NCI-H1048 (cell line): ENCODE data around the gene GAS2.
"Not testable (repeated sequence)": the region's sequence is repeated elsewhere in the genome, so short reads cannot be mapped to it uniquely, and the experiment has no call there.

ENCODE experiments used
- DNase-seq: peaks from one replicate; lab custom pipeline; 2025; lab: John Stamatoyannopoulos, UW

Gene GAS2

DNA sequence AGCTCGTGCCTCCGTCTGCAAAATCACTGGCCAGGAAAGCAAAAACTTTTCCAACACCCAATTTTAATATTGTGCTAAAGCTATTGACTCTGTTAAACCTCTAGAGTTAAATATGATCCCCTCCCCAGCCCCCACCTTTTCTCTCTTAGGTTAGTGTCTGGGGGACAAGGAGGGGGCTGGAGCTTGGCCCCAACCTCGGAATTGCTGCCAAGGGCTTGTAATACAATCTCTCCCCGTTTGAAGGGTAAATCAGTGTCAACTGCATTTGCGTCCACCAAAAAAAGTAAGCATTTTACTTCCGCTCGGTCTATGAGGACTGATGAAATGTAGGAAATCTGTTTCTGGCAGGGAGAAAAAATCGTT lies at the start of gene GAS2:
Gene GAS2 (plus strand): TSS at position 287 of the 363 bp plus-strand sequence. CDS start 8,259 bp downstream, outside the sequence.
- DNase-seq: no peak

DNA sequence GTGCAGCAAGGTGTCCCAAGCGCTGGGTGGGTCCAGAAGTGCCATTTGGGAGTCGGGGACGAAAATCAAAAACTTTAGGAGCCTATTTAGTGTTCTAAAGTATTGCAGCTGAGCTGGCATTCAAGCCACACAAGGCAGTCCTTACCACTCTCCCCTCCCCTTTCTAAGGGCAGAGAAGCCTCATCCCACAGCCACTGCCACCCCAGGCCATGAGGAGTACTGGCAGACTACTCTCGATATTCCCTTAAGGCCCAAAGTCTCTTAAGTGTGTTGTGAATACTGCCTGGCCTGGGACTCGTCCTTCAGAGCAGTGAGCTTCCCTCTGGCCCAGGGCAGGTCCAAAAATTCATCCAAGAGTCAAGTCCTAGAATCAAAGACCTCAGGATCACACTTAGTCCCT lies 48.5 kb upstream of the GAS2 start:
- DNase-seq: no peak

DNA sequence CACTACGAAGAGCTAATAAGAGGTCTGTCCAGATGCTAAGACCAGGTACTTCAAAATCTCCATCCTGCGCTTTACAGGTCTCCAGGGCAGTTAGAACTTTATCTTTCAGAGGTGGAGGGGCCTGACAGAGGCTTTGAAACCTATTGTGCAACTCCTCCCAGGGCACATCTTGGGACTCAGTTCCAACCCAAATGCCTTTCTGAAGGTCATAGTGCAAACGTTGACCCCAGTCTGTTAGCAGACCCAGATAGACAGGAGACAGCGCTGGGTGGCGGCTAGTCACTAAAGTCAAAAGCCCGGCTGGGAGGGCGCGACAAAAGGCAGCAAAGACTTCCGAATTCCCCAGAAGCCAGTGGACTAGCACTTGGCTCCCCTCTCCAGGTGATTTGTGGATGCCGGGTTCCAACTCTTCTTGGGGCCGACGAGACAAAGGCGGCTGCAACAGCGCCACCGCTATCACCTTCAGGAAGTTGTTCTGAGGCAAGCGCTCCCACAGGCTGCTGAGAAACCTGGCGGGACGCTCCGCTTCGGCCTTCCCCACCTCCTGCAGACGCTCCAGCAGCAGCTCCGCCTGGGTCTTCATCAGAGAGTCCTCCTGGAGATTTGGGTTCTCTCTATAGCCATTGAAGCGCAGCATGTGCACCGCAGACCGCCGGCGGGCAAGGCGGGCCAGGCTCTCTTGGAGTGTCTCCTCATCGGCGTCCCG lies 41.5 kb upstream of the GAS2 start:
- DNase-seq: peak; percentile 28

DNA sequence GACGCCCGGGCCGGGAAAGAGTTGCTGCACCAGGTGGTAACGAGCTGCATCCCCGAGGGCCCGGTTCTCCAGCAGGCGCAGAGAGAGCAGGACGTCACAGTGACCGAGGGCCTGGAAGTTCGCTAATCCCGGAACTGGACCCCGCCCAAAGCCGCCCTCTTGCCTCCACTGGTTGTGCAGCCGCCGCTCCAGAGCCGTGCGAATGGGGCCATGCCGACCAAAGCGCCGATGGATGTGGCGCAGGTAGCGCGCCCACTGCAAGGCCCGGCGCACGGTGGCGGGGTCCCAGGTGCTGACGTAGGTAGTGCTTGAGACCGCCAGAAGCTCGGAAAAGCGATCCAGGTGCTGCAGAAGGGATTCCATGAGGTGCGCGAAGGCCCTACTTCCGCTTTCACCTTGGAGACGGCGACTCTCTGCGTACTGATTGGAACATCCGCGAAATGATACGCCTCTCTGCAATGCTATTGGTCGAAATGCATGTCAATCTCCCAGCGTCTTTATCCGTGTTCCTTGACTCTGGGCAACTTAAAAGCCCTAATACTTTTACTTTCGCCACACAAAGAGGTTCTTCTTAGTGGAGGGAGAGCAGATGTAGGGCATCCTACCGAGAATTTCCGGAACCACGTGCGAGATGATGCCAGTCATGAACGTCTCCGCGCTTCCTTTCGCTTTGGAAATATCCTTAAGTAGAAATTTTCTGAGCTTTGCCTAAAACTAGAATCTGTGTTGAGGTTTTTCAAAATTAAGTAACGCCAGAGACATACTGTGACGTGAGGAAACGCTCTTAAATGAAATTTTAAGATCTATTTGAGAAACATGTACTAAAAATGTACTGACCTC lies 40.7 kb upstream of the GAS2 start, which contains the start of gene FANCF:
Gene FANCF (minus strand): TSS at position 376 of the 840 bp plus-strand sequence. CDS start 13 bp downstream, at position 363.
- peak; percentile 91 for DNase-seq

DNA sequence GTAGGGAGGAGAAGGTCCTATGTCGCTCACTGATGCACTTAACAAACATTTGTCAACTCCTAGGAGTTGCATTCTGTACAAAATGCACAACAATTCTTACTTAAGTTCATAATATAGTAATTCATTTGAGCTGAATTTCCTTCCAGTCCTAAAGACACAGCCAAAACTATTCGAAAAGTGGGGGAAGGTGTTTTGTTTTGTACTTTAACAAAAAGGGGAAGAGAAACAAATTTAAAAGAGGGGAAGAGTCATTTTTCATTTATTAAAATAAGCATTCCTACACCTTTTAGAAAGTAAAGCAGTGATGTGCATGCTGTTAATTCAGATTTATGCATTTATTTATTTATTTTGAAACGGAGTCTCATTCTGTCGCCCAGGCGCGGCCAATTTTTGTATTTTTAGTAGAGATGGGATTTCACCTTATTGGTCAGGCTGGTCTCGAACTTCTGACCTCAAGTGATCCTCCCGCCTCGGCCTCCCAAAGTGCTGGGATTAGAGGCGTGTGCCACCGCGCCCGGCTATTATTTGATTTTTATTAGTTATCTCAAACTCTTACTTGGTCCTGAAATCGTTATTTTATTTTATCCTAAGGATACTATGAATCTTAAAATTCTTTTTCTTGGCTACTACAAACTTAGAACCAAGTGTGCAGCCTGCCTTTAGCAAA lies 39.7 kb upstream of the GAS2 start:
- no peak for DNase-seq

DNA sequence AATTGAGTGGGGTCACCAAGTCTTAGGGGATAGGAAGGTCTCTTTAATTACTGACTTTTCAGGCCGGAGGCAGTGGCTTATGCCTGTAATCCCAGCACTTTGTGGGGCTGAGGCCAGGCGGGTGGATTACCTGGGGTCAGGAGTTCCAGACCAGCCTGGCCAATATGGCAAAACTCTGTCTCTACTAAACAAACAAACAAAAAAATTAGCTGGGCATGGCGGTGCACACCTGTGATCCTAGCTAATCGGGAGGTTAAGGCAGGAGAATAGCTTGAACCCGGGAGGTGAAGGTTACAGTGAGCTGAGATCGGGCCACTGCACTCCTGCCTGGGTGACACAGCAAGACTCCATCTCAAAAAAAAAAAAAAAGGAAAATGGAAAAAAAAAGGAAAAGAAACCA lies 39.0 kb upstream of the GAS2 start:
- DNase-seq: no peak

DNA sequence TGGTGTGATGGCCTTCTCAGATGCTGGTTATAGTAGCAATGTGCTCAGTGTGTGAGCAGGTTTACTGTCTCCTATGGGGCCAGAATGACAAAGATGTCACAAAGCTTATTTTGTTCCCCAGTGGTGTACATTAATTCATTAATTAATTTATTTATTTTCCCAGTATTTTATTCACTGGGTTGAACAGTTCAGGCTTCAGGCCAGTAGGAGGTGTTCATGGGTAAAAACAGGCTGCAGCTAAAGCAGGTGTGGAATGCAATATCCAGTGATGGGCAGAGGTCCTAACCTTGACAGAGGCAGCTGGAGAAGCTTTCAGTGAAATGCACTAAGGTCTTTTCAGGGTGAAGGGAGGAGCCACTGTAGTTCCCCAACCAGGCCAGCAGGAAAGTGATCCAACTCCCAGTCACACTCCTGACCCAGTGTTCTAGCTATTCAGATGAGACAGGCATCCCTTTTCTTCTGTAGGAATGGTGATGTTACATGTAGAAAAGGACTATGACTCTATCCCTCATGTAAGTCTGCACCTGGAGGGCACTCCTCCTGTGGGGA lies 33.0 kb upstream of the GAS2 start:
- no peak for DNase-seq

DNA sequence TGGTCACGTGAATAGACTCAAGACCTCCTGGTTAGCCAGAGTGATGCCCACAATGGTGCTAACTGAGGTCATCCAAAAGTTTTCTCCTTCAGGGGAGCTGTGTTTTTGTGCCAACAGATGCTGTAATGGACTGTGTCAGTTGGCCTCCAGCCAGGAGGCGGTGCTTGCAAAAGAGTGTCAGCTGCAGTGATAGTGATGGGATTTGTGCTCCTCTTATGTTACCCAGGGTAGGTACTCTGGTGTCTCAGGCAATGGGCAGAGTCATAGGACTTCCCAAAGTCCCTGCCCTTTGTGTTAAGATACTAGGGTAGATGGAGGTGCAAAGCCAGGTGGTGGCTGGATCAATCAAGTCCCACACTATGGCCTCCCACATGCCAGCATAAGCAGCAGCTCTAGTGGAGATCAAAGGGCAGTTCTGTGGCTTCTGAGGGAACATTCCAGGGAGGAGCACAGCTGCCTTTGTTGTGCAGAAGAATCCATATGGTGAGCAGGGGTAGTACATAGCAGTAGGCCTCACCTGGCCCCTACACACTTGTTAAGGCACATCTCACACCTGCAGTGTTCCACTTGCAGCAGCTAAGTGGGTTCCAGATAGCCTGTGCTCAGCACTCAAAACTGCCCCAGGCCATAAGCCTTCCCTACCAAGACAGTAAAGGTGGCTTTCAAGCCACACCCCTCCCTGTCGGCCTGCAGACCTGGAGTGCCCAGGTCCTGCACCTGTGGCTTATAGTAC lies 31.3 kb upstream of the GAS2 start:
- DNase-seq: no peak

DNA sequence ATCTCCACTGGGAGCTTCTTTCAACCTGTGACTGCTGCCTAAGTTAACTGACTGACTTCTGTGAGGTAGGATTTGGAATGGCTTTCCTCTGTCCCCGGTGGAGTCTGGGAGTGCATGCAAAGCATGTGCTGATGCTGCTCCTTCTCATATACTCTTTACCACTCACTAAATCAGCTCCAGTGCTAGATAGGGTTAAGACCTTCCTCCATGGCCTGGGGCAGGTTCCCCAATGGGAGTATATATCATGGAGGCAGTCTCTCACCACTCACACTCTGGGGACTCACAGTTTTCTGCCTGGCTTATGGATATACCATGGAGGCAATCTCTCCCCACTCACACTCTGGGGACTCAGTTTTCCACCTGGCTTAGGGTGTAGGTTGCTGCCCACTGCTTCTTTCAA lies 30.7 kb upstream of the GAS2 start:
- DNase-seq: no peak

DNA sequence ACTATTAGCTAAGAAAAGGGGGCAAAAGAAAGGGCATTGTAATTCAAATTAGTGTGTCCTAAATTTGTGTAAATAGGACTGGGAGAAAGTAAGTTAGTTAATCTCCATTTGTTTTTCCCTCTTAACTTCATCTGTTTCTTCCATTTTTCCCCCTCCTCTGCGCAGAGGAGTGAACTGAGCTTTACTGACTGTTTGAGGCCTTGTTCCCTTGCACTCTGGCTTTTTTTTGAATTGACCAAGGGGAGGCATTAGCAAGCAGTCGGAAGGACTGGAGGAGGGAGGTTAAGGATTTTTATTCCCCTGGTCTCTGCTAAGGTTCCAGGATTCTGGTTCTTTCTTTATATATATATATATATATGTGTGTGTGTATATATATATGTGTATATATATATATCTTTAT lies 25.5 kb upstream of the GAS2 start:
- no peak for DNase-seq

DNA sequence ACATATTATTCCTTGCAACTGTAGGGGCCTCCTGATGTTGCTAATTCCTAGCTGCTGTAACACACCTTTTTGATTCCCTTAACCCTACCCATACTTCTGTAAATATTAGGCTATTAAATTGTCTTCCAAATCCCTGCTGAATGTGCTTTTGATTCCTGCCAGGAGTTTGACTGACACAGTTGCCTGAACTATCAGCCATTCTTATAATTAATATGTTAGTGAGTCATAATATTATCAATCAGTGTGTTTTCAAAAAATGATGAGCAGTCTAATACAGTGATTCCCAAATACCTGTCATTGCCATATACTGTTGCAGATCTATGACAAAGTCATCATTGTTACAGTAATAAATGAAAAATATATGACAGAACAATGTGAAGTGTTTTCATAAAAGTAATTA lies 24.9 kb upstream of the GAS2 start:
- DNase-seq: no peak

DNA sequence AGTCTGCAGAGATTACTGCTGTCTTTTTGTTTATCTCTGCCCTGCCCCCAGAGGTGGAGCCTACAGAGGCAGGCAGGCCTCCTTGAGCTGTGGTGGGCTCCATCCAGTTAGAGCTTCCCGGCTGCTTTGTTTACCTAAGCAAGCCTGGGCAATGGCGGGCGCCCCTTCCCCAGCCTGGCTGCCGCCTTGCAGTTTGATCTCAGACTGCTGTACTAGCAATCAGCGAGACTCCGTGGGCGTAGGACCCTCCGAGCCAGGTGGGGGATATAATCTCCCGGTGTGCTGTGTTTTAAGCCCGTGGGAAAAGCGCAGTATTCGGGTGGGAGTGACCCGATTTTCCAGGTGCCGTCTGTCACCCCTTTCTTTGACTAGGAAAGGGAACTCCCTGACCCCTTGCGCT lies 14.1 kb upstream of the GAS2 start:
- DNase-seq: not testable (repeated sequence)

DNA sequence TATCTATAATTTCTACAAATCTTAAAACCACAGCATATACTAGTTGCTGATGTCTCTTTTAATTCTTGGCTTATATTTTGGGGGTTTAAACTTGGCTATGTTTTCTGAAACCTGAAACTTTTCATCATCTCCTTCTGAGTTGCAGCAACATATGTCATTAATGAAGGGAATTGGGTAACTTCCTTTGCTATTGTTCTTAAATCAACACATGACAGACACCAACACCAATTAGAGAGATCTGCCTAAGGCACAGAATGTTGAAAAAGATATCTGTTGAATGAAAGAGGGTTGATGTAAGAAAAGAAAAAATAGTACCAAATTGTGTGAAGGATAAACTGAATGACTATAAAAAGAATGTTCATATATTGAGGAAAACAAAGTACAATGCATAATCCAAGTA lies 10.3 kb upstream of the GAS2 start:
- no peak for DNase-seq

DNA sequence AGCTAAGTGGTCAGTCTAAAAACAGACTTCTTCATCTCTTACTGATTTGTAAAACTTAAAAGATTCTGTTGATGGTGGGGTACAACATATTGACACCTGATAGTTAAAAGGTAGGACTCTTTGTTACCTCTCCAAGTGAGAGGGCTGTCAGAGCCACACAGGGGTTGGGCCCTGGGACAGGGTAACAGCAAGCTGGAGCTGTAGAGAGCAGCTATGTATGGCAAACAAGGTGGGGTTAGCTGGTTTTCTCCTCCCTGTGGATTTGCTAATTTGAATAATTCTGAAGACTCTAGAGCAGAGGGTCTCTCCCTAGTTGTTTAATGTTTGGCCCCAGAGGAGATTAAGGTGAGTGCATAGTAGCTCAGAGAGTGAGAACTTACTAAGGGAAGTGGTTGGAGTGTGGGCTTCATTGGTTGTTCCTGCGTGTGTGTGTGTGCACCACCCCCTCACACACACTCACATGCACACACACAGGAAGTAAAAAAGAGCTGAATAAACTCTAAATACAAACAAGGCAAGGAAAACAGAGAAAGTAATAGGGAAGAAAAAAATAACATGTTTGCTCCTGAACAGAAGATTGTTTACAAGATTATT lies 9.2 kb upstream of the GAS2 start:
- DNase-seq: no peak

DNA sequence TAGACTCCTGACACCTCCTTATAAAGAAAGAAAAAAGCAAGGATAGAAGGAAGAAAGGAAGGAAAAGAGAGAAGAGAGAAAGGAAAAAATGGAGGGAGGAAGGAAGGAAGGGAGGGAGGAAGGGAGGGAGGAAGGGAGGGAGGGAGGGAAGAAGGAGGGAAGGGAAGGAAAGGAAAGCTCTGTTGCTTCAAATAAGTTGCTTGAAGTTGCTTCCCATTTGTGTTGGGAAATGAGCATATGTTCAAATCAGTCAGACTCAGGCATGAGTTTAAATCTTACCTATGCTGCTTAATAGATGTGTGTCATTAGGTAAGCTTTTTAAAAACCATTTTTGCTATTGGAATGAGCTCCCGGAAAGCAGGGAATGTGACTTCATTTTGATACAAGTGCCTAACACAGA lies 6.6 kb upstream of the GAS2 start:
- DNase-seq: no peak

DNA sequence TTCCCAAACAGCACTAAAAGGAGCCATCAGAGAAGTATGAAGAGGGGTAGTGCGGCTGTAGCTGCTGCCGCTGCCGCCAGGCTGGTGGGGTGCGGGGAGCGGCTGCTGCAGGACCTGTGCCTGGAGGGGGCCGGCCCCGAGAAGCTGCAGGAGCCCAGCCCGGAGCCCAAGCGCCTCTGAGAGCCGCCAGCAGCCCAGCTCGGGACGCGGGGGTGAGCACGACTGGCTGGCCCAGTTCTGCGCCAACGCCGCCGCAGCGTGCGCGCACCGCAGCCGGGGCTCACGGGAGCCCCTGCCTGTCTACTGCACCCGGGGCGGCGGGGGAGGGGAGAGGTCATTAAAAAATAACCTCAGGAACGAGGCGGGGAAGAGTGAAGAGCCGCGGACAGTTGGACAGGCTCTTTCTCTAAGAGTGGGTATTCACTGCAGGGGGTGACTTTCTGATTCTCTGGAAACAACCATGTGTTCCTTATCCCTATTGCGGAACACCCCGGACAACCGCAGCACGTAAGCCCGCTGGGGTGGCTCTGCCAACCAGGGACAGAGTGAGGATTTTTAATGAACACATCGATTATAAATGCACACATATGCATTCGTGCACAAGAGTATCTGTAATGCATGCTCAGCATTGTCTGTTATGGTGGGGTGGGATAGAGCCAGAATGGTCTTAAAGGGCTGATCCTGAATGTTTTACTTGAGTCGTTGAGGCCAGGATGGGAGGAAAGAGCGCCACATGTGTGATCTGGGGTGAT lies 453 bp downstream of the GAS2 start:
- DNase-seq: no peak

DNA sequence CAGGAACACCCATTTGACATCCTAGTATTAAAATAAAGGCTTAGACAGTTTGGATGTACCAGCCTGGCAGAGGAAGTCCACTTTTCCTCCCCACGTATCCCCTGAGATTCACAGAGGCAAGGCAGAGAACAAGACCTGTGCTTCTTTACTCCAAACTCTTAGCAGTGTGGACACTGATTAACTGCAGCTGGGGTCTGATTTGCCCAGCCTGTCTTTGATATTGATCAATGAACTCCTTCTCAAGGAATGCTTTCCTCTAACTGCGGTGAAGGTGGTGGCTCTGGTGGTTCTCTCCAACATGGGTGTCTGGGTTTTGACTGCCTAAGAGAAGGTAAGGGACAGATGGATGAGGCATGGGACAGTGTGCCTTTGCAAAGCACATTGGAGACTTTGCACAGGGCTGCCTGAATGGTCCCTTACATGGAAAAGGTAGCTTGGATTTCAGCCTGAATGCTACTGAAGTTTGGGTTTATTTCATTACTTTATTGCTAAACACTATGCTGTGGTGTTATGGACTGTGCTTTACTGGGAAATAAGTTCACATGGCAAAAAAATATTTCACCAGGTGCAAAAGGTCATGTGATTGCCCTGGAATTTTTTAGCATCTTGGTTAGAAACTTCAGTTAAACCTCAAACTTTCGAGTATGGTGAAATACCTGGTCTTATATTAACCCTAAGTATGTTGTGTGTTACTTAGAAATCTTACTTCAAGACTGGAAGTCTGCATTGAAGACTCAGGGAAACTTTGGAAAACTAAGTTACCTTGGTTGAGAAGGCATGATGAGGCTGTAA lies 1.8 kb downstream of the GAS2 start:
- DNase-seq: no peak

DNA sequence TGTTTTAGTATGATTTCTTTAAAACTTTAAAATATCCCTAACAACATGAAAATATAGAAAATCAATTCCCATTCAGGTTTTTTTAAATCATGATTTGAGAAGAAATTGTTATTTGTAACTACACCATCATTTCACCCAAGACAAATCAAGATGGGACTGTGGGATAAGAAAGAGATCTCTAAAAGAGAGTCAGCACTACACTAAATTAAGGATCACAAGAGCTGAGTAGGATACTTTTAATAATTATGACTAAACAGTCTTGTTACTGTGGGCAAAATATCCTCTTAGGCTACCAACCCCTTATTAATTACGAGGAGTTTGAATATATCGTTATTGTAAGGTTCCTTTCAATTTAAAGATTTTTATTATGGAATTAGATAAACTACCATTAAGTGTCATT lies 3.0 kb downstream of the GAS2 start:
- no peak for DNase-seq

DNA sequence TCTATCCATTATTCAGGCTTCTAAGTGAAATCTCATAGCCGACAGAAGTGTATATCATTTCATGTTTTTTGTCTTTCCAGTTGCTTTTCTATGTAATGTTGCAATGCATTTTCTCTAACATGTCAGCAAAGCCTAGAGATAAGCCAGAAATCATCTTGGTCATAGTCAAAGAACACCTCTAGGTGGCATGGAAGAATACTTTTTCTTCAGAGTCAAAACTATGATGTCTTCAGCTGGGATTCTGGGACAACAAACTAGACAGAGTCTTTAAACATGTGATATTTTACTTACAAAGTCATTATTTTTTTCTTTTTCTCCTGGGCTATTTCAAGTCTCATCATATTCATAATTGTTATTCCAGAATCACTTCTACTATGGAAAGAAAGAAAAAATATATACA lies 4.4 kb downstream of the GAS2 start:
- DNase-seq: no peak

DNA sequence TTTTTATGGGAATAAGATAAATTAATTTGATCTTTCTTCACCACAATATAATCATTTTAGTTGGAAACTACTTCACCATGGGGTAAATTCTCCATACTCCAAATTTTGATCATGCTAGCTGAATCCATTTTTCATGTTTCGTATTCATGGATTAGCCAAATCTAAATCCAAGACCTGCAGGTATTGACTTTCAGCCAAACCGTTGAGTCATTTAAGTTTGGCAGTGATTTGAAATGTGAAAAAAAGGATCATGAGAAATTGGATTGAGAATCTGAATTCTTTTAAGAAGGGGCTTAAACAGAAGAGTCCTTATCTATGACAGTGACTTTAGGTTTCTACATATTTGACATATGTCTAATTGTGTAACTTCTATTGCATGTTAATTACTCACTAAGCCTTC lies 5.3 kb downstream of the GAS2 start:
- DNase-seq: no peak
